CD8-positive, alpha-beta memory T cell (primary cell): ENCODE results near the gene MSANTD2. TPM values are rescaled to one million over a fixed set of nuclear protein-coding genes. Genes with fewer than 3 reads are reported as not detected.

Experiments
- CTCF ChIA-PET: fragments of 350-600 bp; sonication (Branson Sonifier 250); formaldehyde crosslinking; loops from one replicate; lab custom pipeline; 2021; ENCODE audit warnings: antibody characterized with exemption; lab: Charles Lee
- POLR2A ChIA-PET: fragments of 350-600 bp; sonication (Branson Sonifier 250); formaldehyde crosslinking; loops from one replicate; lab custom pipeline; 2021; ENCODE audit warnings: antibody characterized with exemption; lab: Charles Lee
- DNase-seq, 5 donors: peaks; one replicate each; pipeline versions ENCODE4 v3.0.0 to v3.0.0-alpha.2; 2020 to 2022; ENCODE audit warnings: mixed read lengths in 1 of 5
- H3K27ac ChIP-seq: one replicate; pipeline ENCODE4 v1.7.0; 2013; ENCODE audit warnings: low read depth, mild to moderate bottlenecking, low read length, moderate library complexity
- H3K27me3 ChIP-seq: 2 replicates; pipeline ENCODE4 v1.7.0; 2013; ENCODE audit warnings: low read length, mild to moderate bottlenecking; ENCODE audit not compliant: insufficient read depth, poor library complexity, severe bottlenecking
- H3K36me3 ChIP-seq: 2 replicates; pipeline ENCODE4 v1.7.0; 2013; ENCODE audit warnings: mild to moderate bottlenecking, low read length, moderate library complexity; ENCODE audit not compliant: insufficient read depth
- H3K4me1 ChIP-seq: 2 replicates; pipeline ENCODE4 v1.7.0; 2013; ENCODE audit warnings: mild to moderate bottlenecking, low read length, moderate library complexity; ENCODE audit not compliant: insufficient read depth
- H3K4me3 ChIP-seq: 2 replicates; pipeline ENCODE4 v1.7.0; 2013; ENCODE audit warnings: mild to moderate bottlenecking, low read length
- H3K9me3 ChIP-seq: 2 replicates; pipeline ENCODE4 v1.7.0; 2013; ENCODE audit warnings: mild to moderate bottlenecking, low read length
- H3K27ac Mint-ChIP-seq, 8 donors: one replicate each; pipeline ENCODE4 v1.8.0; 2020 to 2021; ENCODE audit warnings: mixed read lengths in 8 of 8, mild to moderate bottlenecking in 6 of 8, inconsistent platforms in 3 of 8, moderate library complexity in 3 of 8
- H3K27me3 Mint-ChIP-seq, 2 donors: one replicate each; pipeline ENCODE4 v1.8.0; 2020 to 2021; ENCODE audit warnings: mixed read lengths in 2 of 2, mild to moderate bottlenecking in 1 of 2, moderate library complexity in 1 of 2
- H3K36me3 Mint-ChIP-seq, 3 donors: one replicate each; pipeline ENCODE4 v1.8.0; 2020 to 2021; ENCODE audit warnings: mixed read lengths in 3 of 3, inconsistent platforms in 1 of 3, mild to moderate bottlenecking in 1 of 3
- H3K4me1 Mint-ChIP-seq, 3 donors: one replicate each; pipeline ENCODE4 v1.8.0; 2020 to 2021; ENCODE audit warnings: mixed read lengths in 3 of 3, inconsistent platforms in 1 of 3, mild to moderate bottlenecking in 1 of 3
- H3K4me3 Mint-ChIP-seq, 7 donors: one replicate each; pipeline ENCODE4 v1.8.0; 2020 to 2021; ENCODE audit warnings: mixed read lengths in 7 of 7, mild to moderate bottlenecking in 6 of 7, moderate library complexity in 4 of 7, inconsistent platforms in 2 of 7
- H3K9me3 Mint-ChIP-seq, 5 donors: one replicate each; pipeline ENCODE4 v1.8.0; 2020 to 2022; ENCODE audit warnings: mixed read lengths in 5 of 5, mild to moderate bottlenecking in 3 of 5, moderate library complexity in 2 of 5, inconsistent platforms in 1 of 5
- polyA plus RNA-seq: library from polyadenylated mRNA; unstranded; fragments of 300-500 nt; fragmentation: Illumina TruSeq; gene quantifications from one replicate; pipeline ENCODE4 v1.2.3, GENCODE V29; 2021
- total RNA-seq, 2 experiments: library from RNA; stranded (reverse); gene quantifications; one replicate each; pipeline ENCODE4 v1.2.3, GENCODE V29; 2021

Gene MSANTD2
- total and polyA plus RNA-seq, 3 experiments from 2014 or later: 4.4 to 13.2 (median 12.3) TPM

DNA sequence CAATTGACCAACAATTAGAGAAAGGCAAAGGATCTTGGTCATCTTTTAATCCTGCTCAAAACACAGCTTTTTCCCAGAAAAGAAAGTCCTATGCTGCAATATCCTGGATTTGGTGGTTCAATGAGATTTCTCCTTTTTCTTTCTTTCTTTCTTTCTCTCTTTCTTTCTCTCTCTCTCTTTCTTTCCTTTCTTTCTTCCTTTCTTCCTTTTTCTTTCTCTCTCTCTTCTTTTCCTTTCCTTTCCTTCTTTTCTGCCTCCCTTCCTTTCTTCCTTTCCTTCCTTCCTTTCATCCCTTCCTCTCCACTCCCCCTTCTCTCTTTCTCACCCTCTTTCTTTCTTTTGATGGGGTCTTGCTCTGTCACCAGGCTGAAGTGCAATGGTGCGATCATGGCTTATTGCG lies 31.7 kb upstream of the MSANTD2 start:
- Mint-ChIP-seq H3K27ac (no peak overlapping the region), H3K27me3 (peaks cover 28 to 53% of the 10 kb centered on the region in 2 donors), H3K4me3 (no peak overlapping the region), H3K4me1 (peaks cover 5 to 8% (median 6%) of the 10 kb centered on the region in 3 donors), H3K9me3 (no peaks in the 10 kb centered on the region), H3K36me3 (no peaks in the 10 kb centered on the region)
- Histone ChIP-seq H3K4me1 (no peaks in the 10 kb centered on the region), H3K36me3 (no peaks in the 10 kb centered on the region), H3K27me3 (no peaks in the 10 kb centered on the region), H3K4me3 (no peak overlapping the region), H3K27ac (no peak overlapping the region), H3K9me3 (no peaks in the 10 kb centered on the region)
- ChIA-PET CTCF (interaction anchor here (0.8 to 10.4 kb wide), 3 partner anchors 34 to 187 kb away, joined by 3 to 105 read pairs (median 4); partner anchors contain the start of genes SIAE and SPA17), POLR2A (no interaction called here)
- DNase-seq: no peak

DNA sequence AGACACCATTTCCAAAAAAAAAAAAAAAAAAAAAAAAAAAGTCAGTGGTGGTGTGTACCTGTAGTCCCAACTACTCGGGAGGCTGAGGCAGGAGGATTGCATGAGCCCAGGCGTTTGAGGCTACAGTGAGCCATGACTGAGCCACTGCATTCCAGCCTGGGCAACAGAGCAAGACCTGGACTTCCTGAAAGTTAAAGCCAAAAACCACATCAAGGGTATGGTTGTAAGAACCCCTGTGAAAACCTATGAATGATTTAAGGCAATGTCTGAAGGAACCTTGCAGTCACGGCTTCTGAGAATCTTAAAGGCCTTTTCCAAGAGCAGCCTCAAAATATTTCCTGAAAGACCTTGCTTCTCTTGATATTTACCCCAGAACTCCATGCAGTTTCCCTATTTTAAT lies 30.5 kb upstream of the MSANTD2 start:
- no peaks in the 10 kb centered on the region for H3K36me3 ChIP-seq
- Mint-ChIP-seq H3K9me3 (no peaks in the 10 kb centered on the region), H3K4me3 (no peak overlapping the region), H3K36me3 (no peaks in the 10 kb centered on the region), H3K4me1 (no peaks in the 10 kb centered on the region), H3K27ac (no peak overlapping the region), H3K27me3 (peaks cover 23 to 53% of the 10 kb centered on the region in 2 donors)
- no peaks in the 10 kb centered on the region for H3K9me3 ChIP-seq
- no peaks in the 10 kb centered on the region for H3K27me3 ChIP-seq
- H3K4me1 ChIP-seq: no peaks in the 10 kb centered on the region
- H3K27ac ChIP-seq: no peak overlapping the region
- no peak for DNase-seq
- no peak overlapping the region for H3K4me3 ChIP-seq
- ChIA-PET CTCF (interaction anchor here (0.8 to 10.4 kb wide), 2 partner anchors 18 to 159 kb away, joined by 3 to 105 read pairs; partner anchors contain the start of genes SIAE and SPA17), POLR2A (no interaction called here)

DNA sequence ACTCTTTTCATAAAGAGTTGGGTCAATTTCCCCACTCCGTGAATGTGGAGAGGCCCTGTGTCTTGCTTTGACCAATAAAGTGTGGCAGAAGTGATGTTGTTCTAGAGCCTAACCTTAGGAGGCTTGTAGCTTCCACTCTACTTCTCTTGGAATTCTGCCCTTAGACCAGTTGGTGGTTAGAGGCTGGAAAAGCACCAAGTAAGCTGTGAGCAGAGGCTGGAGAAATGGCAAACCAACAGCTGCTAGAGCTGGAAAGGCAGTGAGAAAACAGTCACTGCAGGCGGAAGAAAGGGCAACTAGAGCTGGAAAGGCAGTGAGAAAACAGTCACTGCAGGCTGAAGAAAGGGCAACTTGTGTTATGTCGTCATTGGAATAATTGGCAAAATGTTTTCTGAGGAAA lies 29.8 kb upstream of the MSANTD2 start:
- Histone ChIP-seq H3K27me3 (no peaks in the 10 kb centered on the region), H3K4me1 (no peaks in the 10 kb centered on the region), H3K36me3 (no peaks in the 10 kb centered on the region), H3K4me3 (no peak overlapping the region), H3K9me3 (no peaks in the 10 kb centered on the region), H3K27ac (no peak overlapping the region)
- Mint-ChIP-seq H3K4me1 (no peaks in the 10 kb centered on the region), H3K27me3 (peaks cover 23 to 49% of the 10 kb centered on the region in 2 donors), H3K9me3 (no peaks in the 10 kb centered on the region), H3K4me3 (no peak overlapping the region), H3K36me3 (no peaks in the 10 kb centered on the region), H3K27ac (no peak overlapping the region)
- DNase-seq: no peak
- ChIA-PET CTCF (interaction anchor here (0.8 kb wide), 1 partner anchor 17 kb away, joined by 3 read pairs; no protein-coding TSS in a partner anchor), POLR2A (no interaction called here)

DNA sequence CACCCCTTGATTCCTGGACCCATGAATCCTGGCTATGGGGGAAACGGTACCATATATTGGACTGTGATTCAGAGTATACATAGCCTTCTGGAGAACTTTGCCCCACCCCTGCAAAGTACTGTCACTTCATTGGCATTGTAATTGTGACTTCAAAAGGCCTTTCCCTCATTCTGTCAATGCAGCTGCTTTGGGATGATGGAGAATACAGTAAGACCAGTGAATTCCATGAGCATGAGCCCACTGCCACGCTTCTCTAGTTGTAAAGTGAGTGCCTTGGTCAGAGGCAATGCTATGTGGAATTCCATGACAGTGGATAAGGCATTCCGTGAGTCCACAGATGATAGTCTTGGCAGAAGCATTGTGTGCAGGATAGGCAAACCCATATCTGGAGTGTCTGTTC lies 25.7 kb upstream of the MSANTD2 start:
- no peaks in the 10 kb centered on the region for H3K9me3 ChIP-seq
- Mint-ChIP-seq H3K4me3 (no peak overlapping the region), H3K9me3 (peaks cover 0 to 1% (median 0%) of the 10 kb centered on the region in 5 donors), H3K27ac (no peak overlapping the region), H3K4me1 (no peaks in the 10 kb centered on the region), H3K36me3 (no peaks in the 10 kb centered on the region), H3K27me3 (peaks cover 19 to 63% of the 10 kb centered on the region in 2 donors)
- H3K27ac ChIP-seq: no peak overlapping the region
- no peak for DNase-seq
- POLR2A ChIA-PET: no interaction called here
- no peaks in the 10 kb centered on the region for H3K27me3 ChIP-seq
- CTCF ChIA-PET: interaction anchor here (1.7 kb wide), 1 partner anchor 11 kb away, joined by 5 read pairs; no protein-coding TSS in a partner anchor
- H3K4me3 ChIP-seq: no peak overlapping the region
- H3K4me1 ChIP-seq: no peaks in the 10 kb centered on the region
- no peaks in the 10 kb centered on the region for H3K36me3 ChIP-seq

DNA sequence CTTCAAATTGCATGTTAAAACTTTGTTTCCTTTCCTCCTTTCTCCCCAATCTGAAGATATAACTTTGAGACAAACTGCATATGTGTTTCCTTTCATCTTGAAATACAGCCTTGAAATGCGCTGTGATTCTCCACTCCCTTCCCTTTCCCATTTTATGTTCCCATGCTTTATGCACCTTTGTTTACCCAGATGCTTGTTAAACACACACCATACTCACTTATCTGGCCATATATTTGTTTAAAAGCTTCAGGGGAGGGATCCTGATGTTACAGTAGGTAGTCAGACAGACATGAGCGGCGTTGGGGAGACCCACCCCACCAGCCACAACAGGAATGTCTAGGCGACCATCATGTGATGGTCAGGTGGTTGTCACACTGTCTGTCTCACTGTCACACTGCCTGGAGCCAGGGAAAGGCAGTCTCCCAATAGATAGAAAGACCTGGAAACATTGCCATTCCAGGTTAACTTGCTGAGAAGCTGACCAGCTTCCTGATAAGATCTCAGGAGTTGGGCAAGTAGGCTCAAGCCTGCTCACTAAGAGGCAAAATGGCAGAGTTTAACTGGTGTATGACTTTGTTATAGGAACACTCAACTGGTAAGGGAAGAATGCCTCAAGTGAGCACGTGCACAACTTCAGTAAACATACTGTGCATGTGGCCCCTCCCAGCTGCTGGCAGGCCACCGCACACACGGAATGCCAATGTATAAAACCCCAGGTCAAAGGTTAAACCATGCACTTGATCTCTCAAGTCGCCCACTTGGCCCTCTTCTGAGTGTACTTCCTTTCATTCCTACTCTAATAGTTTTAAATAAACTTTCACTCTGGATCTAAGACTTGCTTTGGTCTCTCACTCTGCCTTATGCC lies 23.5 kb upstream of the MSANTD2 start:
- Mint-ChIP-seq H3K27me3 (peaks cover 12 to 67% of the 10 kb centered on the region in 2 donors), H3K36me3 (no peaks in the 10 kb centered on the region), H3K4me3 (no peak overlapping the region), H3K4me1 (no peaks in the 10 kb centered on the region), H3K27ac (no peak overlapping the region), H3K9me3 (peaks cover 0 to 1% (median 0%) of the 10 kb centered on the region in 5 donors)
- peaks cover 4% of the 10 kb centered on the region for H3K27me3 ChIP-seq
- no peaks in the 10 kb centered on the region for H3K36me3 ChIP-seq
- H3K9me3 ChIP-seq: no peaks in the 10 kb centered on the region
- CTCF ChIA-PET: interaction anchor here (1.2 kb wide), 1 partner anchor 14 kb away, joined by 3 read pairs; no protein-coding TSS in a partner anchor
- no peak overlapping the region for H3K27ac ChIP-seq
- no peaks in the 10 kb centered on the region for H3K4me1 ChIP-seq
- POLR2A ChIA-PET: no interaction called here
- no peak for DNase-seq
- no peak overlapping the region for H3K4me3 ChIP-seq

DNA sequence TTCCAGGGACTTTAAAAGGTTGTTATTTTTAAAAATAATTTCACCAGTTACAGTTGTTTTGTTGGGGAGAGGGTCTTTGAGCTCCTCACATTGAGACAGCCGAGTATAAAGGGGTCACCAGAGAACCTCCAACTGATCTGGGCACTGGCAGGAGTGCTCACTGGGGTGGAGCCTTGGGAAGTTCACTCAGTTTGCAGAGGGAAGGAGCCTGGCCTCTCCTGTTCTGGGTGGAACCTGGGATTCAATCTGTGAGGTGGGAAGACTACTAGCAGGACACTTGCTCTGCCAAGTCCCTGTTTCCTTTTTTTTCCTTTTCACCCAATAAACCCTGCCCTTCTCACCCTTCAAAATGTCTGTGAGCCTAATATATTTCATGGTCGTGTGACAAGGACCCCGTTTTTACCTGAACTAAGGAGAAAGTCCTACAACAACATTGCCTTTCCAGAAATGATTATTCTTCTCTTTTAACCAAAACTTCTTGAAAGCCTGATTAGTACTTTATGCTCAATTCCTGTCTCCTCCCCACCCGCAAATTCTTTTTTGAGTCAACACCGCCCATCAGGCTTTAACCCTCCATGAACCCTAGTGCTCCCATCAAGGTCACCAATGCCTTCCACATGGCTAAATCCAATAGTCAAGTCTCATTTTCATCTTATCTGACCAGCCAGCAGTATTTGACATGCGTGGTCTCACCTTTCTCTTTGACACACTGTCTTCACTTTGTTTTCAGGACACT lies 22.0 kb upstream of the MSANTD2 start:
- H3K4me1 Mint-ChIP-seq: no peaks in the 10 kb centered on the region
- Histone ChIP-seq H3K9me3 (no peaks in the 10 kb centered on the region), H3K27me3 (peaks cover 8% of the 10 kb centered on the region), H3K36me3 (no peaks in the 10 kb centered on the region), H3K27ac (no peak overlapping the region), H3K4me3 (no peak overlapping the region), H3K4me1 (no peaks in the 10 kb centered on the region)
- H3K27ac Mint-ChIP-seq: no peak overlapping the region
- ChIA-PET POLR2A (no interaction called here), CTCF (interaction anchor here (0.9 to 1.2 kb wide), 2 partner anchors 15 to 22 kb away, joined by 3 to 4 read pairs; no protein-coding TSS in a partner anchor)
- no peaks in the 10 kb centered on the region for H3K36me3 Mint-ChIP-seq
- peaks cover 10 to 75% of the 10 kb centered on the region in 2 donors for H3K27me3 Mint-ChIP-seq
- H3K4me3 Mint-ChIP-seq: no peak overlapping the region
- DNase-seq: no peak
- peaks cover 0 to 1% (median 0%) of the 10 kb centered on the region in 5 donors for H3K9me3 Mint-ChIP-seq

DNA sequence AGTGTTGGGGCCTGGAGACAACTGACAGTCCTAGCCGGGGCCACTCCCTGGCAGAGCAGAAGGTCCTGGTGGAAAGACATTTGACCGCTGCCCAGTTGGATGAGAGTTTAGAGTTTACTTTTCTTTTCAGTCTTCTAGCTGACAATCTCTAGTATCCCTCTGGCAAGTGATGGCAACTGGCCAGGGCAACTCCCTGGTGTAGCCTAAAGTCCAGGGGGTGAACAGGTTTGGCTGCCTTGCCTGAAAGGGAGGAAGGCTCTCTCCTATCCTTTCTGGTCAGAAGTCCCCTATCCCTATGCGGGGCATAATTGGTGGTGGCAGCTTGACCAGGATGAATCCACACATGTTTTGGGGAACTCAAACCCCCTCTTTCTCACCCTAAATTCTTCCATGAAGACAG lies 16.8 kb upstream of the MSANTD2 start:
- no peaks in the 10 kb centered on the region for H3K9me3 Mint-ChIP-seq
- Histone ChIP-seq H3K27ac (no peak overlapping the region), H3K9me3 (no peaks in the 10 kb centered on the region), H3K27me3 (peaks cover 9% of the 10 kb centered on the region), H3K36me3 (no peaks in the 10 kb centered on the region), H3K4me3 (no peak overlapping the region), H3K4me1 (no peaks in the 10 kb centered on the region)
- no peaks in the 10 kb centered on the region for H3K4me1 Mint-ChIP-seq
- no peak for DNase-seq
- POLR2A ChIA-PET: no interaction called here
- no peak overlapping the region for H3K4me3 Mint-ChIP-seq
- CTCF ChIA-PET: no interaction called here
- peaks cover 5 to 75% of the 10 kb centered on the region in 2 donors for H3K27me3 Mint-ChIP-seq
- H3K27ac Mint-ChIP-seq: no peak overlapping the region
- no peaks in the 10 kb centered on the region for H3K36me3 Mint-ChIP-seq
